22Rv1 (cell line): ENCODE data around the gene VIPR2.

Source experiments
- ZFX ChIP-seq: fragments of 450-650 bp; IDR thresholded peaks from 2 replicates; pipeline ENCODE4 v1.6.1; 2017; ENCODE audit warnings: antibody characterized with exemption, borderline replicate concordance
- TF ChIP-seq, protein P1 (sequence below): fragments of 450-650 bp; IDR thresholded peaks from 2 replicates; pipeline ENCODE4 v1.5.1; 2017; ENCODE audit warnings: mild to moderate bottlenecking

DNA sequence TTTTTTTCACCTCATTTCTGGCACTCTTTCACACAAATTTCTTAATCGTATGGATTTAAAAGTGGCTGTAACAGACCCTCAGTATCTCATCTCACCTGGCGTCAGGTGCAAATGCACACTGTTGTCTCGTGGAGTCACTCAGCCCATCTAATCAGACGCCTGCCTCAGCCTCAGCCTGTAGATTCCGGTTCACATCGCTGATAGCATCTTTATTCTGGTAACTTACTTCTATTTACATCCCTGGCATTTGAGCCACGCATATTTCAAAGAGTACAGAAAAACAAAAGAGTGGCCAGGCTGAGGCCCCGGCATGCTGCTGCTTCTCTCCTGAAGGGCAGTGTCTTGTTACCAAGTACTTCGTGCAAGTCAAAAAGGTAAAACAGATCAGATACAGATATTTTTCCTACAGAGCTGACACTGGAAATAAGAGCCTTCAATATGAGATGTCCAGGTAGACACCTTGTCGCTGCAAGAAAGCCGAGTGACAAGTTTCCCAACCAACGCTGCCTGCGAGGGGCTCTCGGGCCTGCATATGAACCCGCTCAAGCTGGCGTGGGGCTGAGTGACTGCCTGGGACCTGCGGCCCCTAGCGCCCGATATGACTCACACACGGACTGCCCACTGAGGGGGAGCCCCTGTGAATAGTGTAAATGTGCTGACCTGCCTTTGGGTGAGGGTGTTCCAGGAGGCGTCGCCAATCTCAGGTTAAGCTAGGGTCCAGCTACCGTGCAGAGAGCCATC lies 4.3 kb downstream of the VIPR2 start:
- TF ChIP-seq, protein P1, sequence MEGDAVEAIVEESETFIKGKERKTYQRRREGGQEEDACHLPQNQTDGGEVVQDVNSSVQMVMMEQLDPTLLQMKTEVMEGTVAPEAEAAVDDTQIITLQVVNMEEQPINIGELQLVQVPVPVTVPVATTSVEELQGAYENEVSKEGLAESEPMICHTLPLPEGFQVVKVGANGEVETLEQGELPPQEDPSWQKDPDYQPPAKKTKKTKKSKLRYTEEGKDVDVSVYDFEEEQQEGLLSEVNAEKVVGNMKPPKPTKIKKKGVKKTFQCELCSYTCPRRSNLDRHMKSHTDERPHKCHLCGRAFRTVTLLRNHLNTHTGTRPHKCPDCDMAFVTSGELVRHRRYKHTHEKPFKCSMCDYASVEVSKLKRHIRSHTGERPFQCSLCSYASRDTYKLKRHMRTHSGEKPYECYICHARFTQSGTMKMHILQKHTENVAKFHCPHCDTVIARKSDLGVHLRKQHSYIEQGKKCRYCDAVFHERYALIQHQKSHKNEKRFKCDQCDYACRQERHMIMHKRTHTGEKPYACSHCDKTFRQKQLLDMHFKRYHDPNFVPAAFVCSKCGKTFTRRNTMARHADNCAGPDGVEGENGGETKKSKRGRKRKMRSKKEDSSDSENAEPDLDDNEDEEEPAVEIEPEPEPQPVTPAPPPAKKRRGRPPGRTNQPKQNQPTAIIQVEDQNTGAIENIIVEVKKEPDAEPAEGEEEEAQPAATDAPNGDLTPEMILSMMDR, result no peak
- TF ChIP-seq ZFX, result no peak
